NT2/D1 (cell line): ENCODE data around the gene LRRC9.

Experiments
- SUZ12 ChIP-seq: IDR thresholded peaks from 2 replicates; pipeline ENCODE4 v1.6.1; 2011; ENCODE audit not compliant: insufficient read length, insufficient read depth; ENCODE audit errors: extremely low read depth
- YY1 ChIP-seq: IDR thresholded peaks from 2 replicates; pipeline ENCODE4 v1.6.1; 2011; ENCODE audit not compliant: insufficient read length, insufficient read depth
- ZNF274 ChIP-seq: IDR thresholded peaks from 2 replicates; pipeline ENCODE4 v1.6.1; 2011; ENCODE audit warnings: mild to moderate bottlenecking, low read depth, low read length

DNA sequence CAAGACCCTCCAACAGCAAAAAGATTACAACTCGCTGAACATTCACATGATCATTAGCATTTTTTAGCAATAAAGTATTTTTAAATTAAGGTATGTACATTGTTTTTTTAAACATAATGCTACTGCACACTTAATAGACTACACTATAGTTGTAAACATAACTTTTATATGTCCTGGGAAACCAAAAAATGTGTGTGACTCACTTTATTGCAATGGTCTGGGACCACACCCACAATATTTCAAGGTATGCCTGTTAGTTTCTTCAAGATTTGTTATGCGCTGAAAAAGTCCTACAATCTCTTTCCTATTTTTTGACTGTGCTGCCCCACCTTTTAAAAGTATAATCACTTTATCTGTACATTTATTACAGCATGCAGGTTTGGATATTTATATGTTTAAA, 141.4 kb downstream of the LRRC9 start:
- TF ChIP-seq YY1 (no peak), SUZ12 (no peak), ZNF274 (no peak)
